ENCODE data around the gene NT5C3A. TPM values are rescaled to one million over a fixed set of nuclear protein-coding genes. Genes with fewer than 3 reads are reported as not detected.
"Not testable (repeated sequence)": the region's sequence is repeated elsewhere in the genome, so short reads cannot be mapped to it uniquely, and the experiment has no call there.

The NT5C3A gene
- total and polyA plus RNA-seq, 2 donors from 2014 or later, result 22.2 to 29.0 TPM

DNA sequence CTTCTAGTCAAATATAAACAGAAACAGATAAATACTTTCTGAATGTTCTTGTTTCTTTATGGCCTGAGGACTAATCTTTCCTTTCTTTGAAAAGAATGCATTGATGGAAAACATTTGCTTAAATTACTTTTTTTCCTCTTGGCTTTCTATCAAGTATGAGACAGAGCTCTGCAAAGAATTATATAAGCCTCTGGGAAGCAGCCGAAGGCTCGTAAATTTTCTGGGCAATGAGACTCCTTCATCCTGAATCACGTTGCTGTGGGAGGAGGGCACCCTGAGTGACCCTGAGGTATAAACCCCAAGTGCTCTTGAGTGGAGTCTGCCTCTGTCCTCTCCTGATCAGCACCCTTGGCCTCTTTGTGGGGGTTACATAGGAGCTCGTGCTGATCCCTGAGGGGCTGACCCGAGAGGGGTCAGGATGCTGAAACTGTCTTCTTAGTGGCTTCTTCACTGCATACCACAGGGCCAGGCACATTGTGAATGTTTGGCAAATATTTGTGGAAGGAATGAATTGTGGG, 71.4 kb downstream of the NT5C3A start:
- H3K4me3 ChIP-seq (ENCODE audit: low read length in 3 of 3); H3K27me3 ChIP-seq (ENCODE audit: control insufficient read depth, insufficient read depth, low read length); intact Hi-C loops (cut with DNase I); H3K27ac ChIP-seq (ENCODE audit: low read depth in 2 of 2, low read length in 2 of 2); H3K4me1 ChIP-seq (ENCODE audit: control insufficient read depth in 2 of 3, insufficient read depth in 2 of 3, low read depth in 1 of 3, low read length in 3 of 3); H3K9me3 ChIP-seq (ENCODE audit: control insufficient read depth in 2 of 3, insufficient read depth in 1 of 3, low read length in 3 of 3); H3K36me3 ChIP-seq (ENCODE audit: control insufficient read depth in 2 of 3, insufficient read depth in 3 of 3, low read length in 3 of 3); FAIRE-seq; H3K9ac ChIP-seq (ENCODE audit: low read length in 3 of 3): not testable (repeated sequence)
- DNase-seq, result peak in 2 of 5 donors; percentile 49 to 76

GRCh38 chr7:32988148-32988547, 74.4 kb downstream of the NT5C3A start:
- not testable (repeated sequence) for FAIRE-seq

GRCh38 chr7:32979902-32980301, 82.7 kb downstream of the NT5C3A start:
- H3K9me3 ChIP-seq (ENCODE audit: control insufficient read depth in 2 of 3, insufficient read depth in 1 of 3, low read length in 3 of 3); intact Hi-C loops (cut with DNase I); H3K4me1 ChIP-seq (ENCODE audit: control insufficient read depth in 2 of 3, insufficient read depth in 2 of 3, low read depth in 1 of 3, low read length in 3 of 3); H3K27me3 ChIP-seq (ENCODE audit: control insufficient read depth, insufficient read depth, low read length); H3K27ac ChIP-seq (ENCODE audit: low read depth in 2 of 2, low read length in 2 of 2); H3K36me3 ChIP-seq (ENCODE audit: control insufficient read depth in 2 of 3, insufficient read depth in 3 of 3, low read length in 3 of 3); FAIRE-seq; DNase-seq; H3K9ac ChIP-seq (ENCODE audit: low read length in 3 of 3); H3K4me3 ChIP-seq (ENCODE audit: low read length in 3 of 3): not testable (repeated sequence)

More at GRCh38 chr7:32988148-32988547, 74.4 kb downstream of the NT5C3A start:
- H3K9ac ChIP-seq (ENCODE audit: low read length in 3 of 3); intact Hi-C loops (cut with DNase I); H3K4me1 ChIP-seq (ENCODE audit: control insufficient read depth in 2 of 3, insufficient read depth in 2 of 3, low read depth in 1 of 3, low read length in 3 of 3); H3K9me3 ChIP-seq (ENCODE audit: control insufficient read depth in 2 of 3, insufficient read depth in 1 of 3, low read length in 3 of 3); DNase-seq; H3K36me3 ChIP-seq (ENCODE audit: control insufficient read depth in 2 of 3, insufficient read depth in 3 of 3, low read length in 3 of 3); H3K4me3 ChIP-seq (ENCODE audit: low read length in 3 of 3); H3K27ac ChIP-seq (ENCODE audit: low read depth in 2 of 2, low read length in 2 of 2); H3K27me3 ChIP-seq (ENCODE audit: control insufficient read depth, insufficient read depth, low read length): not testable (repeated sequence)

DNA sequence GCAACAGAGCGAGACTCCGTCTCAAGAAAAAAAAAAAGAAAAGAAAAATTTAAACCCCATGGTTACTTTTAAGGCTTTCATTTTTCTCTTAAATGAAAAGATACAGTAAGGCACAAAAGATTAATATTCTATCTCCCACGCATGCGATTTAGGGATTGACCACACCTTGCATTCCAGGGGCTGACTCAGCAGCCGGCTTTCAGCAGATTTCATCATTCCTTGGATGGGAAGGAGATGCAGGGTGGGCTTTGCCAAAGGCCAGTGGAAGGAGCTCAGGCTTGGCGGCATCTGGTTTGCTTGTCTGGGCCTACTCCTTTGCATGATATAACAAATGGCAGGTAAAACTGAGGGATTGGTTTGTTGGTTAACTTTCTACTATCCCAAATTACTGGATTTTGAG, 83.3 kb downstream of the NT5C3A start:
- H3K27me3 ChIP-seq (ENCODE audit: control insufficient read depth, insufficient read depth, low read length); H3K4me3 ChIP-seq (ENCODE audit: low read length in 3 of 3); H3K4me1 ChIP-seq (ENCODE audit: control insufficient read depth in 2 of 3, insufficient read depth in 2 of 3, low read depth in 1 of 3, low read length in 3 of 3); H3K9ac ChIP-seq (ENCODE audit: low read length in 3 of 3); FAIRE-seq; intact Hi-C loops (cut with DNase I); H3K27ac ChIP-seq (ENCODE audit: low read depth in 2 of 2, low read length in 2 of 2); DNase-seq; H3K9me3 ChIP-seq (ENCODE audit: control insufficient read depth in 2 of 3, insufficient read depth in 1 of 3, low read length in 3 of 3); H3K36me3 ChIP-seq (ENCODE audit: control insufficient read depth in 2 of 3, insufficient read depth in 3 of 3, low read length in 3 of 3): not testable (repeated sequence)

- FAIRE-seq; H3K9ac ChIP-seq (ENCODE audit: low read length in 3 of 3); H3K9me3 ChIP-seq (ENCODE audit: control insufficient read depth in 2 of 3, insufficient read depth in 1 of 3, low read length in 3 of 3); H3K4me1 ChIP-seq (ENCODE audit: control insufficient read depth in 2 of 3, insufficient read depth in 2 of 3, low read depth in 1 of 3, low read length in 3 of 3); H3K27me3 ChIP-seq (ENCODE audit: control insufficient read depth, insufficient read depth, low read length); H3K36me3 ChIP-seq (ENCODE audit: control insufficient read depth in 2 of 3, insufficient read depth in 3 of 3, low read length in 3 of 3); H3K4me3 ChIP-seq (ENCODE audit: low read length in 3 of 3); H3K27ac ChIP-seq (ENCODE audit: low read depth in 2 of 2, low read length in 2 of 2); intact Hi-C loops (cut with DNase I); DNase-seq: not testable (repeated sequence)
Observed at GRCh38 chr7:32977159-32977558, 85.4 kb downstream of the NT5C3A start.

DNA sequence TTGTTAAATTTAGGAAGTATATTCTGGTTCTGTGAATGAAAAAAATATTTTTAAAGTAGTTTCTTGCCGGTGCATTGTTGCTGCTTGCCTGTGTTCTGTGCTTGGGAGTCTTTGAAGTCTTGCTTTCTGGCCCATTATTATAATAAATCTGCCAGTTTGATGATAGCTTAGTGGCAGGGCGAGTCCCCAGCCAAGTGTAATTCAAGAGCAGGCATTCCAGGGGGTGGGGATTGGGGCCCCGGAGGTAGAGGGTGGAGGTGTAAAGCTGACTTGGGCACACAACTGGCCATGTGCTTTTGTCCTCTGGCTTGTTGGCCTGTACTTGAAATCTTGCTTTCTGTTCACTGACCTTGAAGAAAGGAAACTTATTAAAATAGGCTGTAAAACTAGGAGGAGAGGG, 90.6 kb downstream of the NT5C3A start:
- FAIRE-seq; H3K4me3 ChIP-seq (ENCODE audit: low read length in 3 of 3); H3K9me3 ChIP-seq (ENCODE audit: control insufficient read depth in 2 of 3, insufficient read depth in 1 of 3, low read length in 3 of 3); H3K4me1 ChIP-seq (ENCODE audit: control insufficient read depth in 2 of 3, insufficient read depth in 2 of 3, low read depth in 1 of 3, low read length in 3 of 3); H3K36me3 ChIP-seq (ENCODE audit: control insufficient read depth in 2 of 3, insufficient read depth in 3 of 3, low read length in 3 of 3); H3K27ac ChIP-seq (ENCODE audit: low read depth in 2 of 2, low read length in 2 of 2); H3K27me3 ChIP-seq (ENCODE audit: control insufficient read depth, insufficient read depth, low read length); intact Hi-C loops (cut with DNase I); H3K9ac ChIP-seq (ENCODE audit: low read length in 3 of 3): not testable (repeated sequence)
- DNase-seq, result peak in 3 of 5 donors; percentile 12 to 62 (median 24)

- intact Hi-C loops (cut with DNase I); H3K9me3 ChIP-seq (ENCODE audit: control insufficient read depth in 2 of 3, insufficient read depth in 1 of 3, low read length in 3 of 3); H3K9ac ChIP-seq (ENCODE audit: low read length in 3 of 3); DNase-seq; H3K27ac ChIP-seq (ENCODE audit: low read depth in 2 of 2, low read length in 2 of 2); FAIRE-seq; H3K36me3 ChIP-seq (ENCODE audit: control insufficient read depth in 2 of 3, insufficient read depth in 3 of 3, low read length in 3 of 3); H3K4me1 ChIP-seq (ENCODE audit: control insufficient read depth in 2 of 3, insufficient read depth in 2 of 3, low read depth in 1 of 3, low read length in 3 of 3); H3K4me3 ChIP-seq (ENCODE audit: low read length in 3 of 3); H3K27me3 ChIP-seq (ENCODE audit: control insufficient read depth, insufficient read depth, low read length): not testable (repeated sequence)
Observed at GRCh38 chr7:32967268-32967582, 95.4 kb downstream of the NT5C3A start.

DNA sequence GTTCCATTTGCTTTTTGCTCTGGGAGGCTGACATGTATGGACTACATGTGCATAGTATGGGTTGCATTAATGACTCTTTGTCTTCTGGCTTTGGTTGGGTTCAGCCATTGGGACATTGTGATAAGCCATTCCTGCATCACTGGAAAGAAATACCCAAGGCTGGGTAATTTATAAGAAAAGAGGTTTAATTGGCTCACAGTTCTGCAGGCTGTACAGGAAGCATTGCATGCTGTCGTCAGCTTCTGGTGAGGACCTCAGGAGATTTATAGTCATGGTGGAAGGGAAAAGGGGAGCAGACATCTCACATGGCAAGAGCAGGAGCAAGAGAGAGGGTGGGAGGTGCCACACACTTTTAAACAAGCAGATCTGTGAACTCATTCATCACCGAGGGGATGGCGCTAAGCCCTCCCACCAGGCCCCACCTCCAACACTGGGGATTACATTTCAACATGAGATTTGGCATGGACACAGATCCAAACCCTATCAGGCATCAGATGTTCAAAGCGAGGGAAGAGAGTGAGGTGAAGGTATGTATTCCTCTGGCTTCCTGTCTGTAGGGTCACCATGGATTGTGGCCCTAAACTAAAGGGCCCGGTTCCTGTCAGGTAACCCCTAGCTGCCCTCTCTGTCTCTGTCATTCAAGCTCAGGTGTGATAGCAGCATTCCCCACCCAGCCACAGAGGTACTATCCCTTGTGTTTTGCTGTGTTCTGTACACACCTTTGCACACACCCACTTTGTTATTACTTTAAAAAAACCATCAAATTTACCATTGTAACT, 95.9 kb downstream of the NT5C3A start:
- H3K4me3 ChIP-seq (ENCODE audit: low read length in 3 of 3); intact Hi-C loops (cut with DNase I); FAIRE-seq; DNase-seq; H3K27me3 ChIP-seq (ENCODE audit: control insufficient read depth, insufficient read depth, low read length); H3K36me3 ChIP-seq (ENCODE audit: control insufficient read depth in 2 of 3, insufficient read depth in 3 of 3, low read length in 3 of 3); H3K9ac ChIP-seq (ENCODE audit: low read length in 3 of 3); H3K4me1 ChIP-seq (ENCODE audit: control insufficient read depth in 2 of 3, insufficient read depth in 2 of 3, low read depth in 1 of 3, low read length in 3 of 3); H3K27ac ChIP-seq (ENCODE audit: low read depth in 2 of 2, low read length in 2 of 2); H3K9me3 ChIP-seq (ENCODE audit: control insufficient read depth in 2 of 3, insufficient read depth in 1 of 3, low read length in 3 of 3): not testable (repeated sequence)

Data from kidney (tissue), 11 donors.